Right renal pelvis (tissue), 4 donors: ENCODE data around the gene KRT40. TPM values are rescaled to one million over a fixed set of nuclear protein-coding genes. Genes with fewer than 3 reads are reported as not detected.

Experiments
- DNase-seq, 4 donors: peaks; one replicate each; pipeline ENCODE4 v3.0.0-alpha.2; 2013; ENCODE audit warnings: low read depth in 4 of 4, low spot score in 3 of 4, missing footprints in 1 of 4
- polyA plus RNA-seq, 4 donors: library from polyadenylated mRNA; unstranded; fragments of 120-200 nt; gene quantifications; one replicate each; pipeline ENCODE4 v1.2.1, GENCODE V29; 2013; ENCODE audit not compliant: insufficient read length in 4 of 4

KRT40 gene
- polyA plus RNA-seq, 4 donors, result 0.03 TPM; not detected in 3

GRCh38 chr17:40997361-40997760 is 13.2 kb upstream of the KRT40 start:
- DNase-seq, result no peak

GRCh38 chr17:40996829-40997228 is 12.7 kb upstream of the KRT40 start:
- DNase-seq, result no peak

- no peak for DNase-seq
These were observed 11.0 kb upstream of the KRT40 start for GRCh38 chr17:40995116-40995515.

- no peak for DNase-seq
These were observed 9.7 kb upstream of the KRT40 start, which contains the start of gene KRTAP3-3 for GRCh38 chr17:40993839-40994238. TSS of gene KRTAP3-3 (minus strand) at chr17:40994164. CDS start at chr17:40994097, 67 bp downstream.

- DNase-seq, result no peak
These were observed 9.0 kb upstream of the KRT40 start for GRCh38 chr17:40993084-40993483.

GRCh38 chr17:40992666-40993065 is 8.5 kb upstream of the KRT40 start:
- DNase-seq, result no peak

- no peak for DNase-seq
These were observed 2.8 kb upstream of the KRT40 start for GRCh38 chr17:40986920-40987319.

- DNase-seq, result no peak
These were observed 3.0 kb downstream of the KRT40 start for GRCh38 chr17:40981115-40981514.

GRCh38 chr17:40980596-40980995 is 3.5 kb downstream of the KRT40 start:
- DNase-seq, result no peak

GRCh38 chr17:40980117-40980516 is 4.0 kb downstream of the KRT40 start:
- DNase-seq, result no peak

- no peak for DNase-seq
These were observed 5.5 kb downstream of the KRT40 start for GRCh38 chr17:40978575-40979151.

- DNase-seq, result no peak
These were observed 8.6 kb downstream of the KRT40 start for GRCh38 chr17:40975516-40975915.

GRCh38 chr17:40974366-40974765 is 9.8 kb downstream of the KRT40 start:
- no peak for DNase-seq

GRCh38 chr17:40967582-40967981 is 16.5 kb downstream of the KRT40 start:
- DNase-seq, result no peak

- DNase-seq, result no peak
These were observed 17.3 kb downstream of the KRT40 start, which contains the start of gene KRT39 for GRCh38 chr17:40966848-40967247. TSS of gene KRT39 (minus strand) at chr17:40966948. CDS start at chr17:40966856, 92 bp downstream.

GRCh38 chr17:40963838-40964237 is 20.3 kb downstream of the KRT40 start:
- DNase-seq, result no peak

GRCh38 chr17:40962059-40962561 is 22.0 kb downstream of the KRT40 start:
- DNase-seq, result no peak

GRCh38 chr17:40961591-40961990 is 22.5 kb downstream of the KRT40 start:
- DNase-seq, result no peak

- no peak for DNase-seq
These were observed 24.0 kb downstream of the KRT40 start for GRCh38 chr17:40960144-40960543.

- DNase-seq, result no peak
These were observed 25.8 kb downstream of the KRT40 start for GRCh38 chr17:40958086-40958953.

GRCh38 chr17:40956401-40957254 is 27.5 kb downstream of the KRT40 start:
- no peak for DNase-seq
